Karpas-422 (cell line): ENCODE data around the gene SLC9A5. TPM values are rescaled to one million over a fixed set of nuclear protein-coding genes. Genes with fewer than 3 reads are reported as not detected.
A peak's percentile ranks its signal among the peaks of the same experiment; 100 is the strongest.

ENCODE experiments used
- DNase-seq: peaks from one replicate; pipeline ENCODE4 v3.0.0-alpha.2; 2015
- H2AFZ ChIP-seq: fragments of 200-600 bp; sonication (generic); 2 replicates; pipeline ENCODE4 v1.6.1; 2014; ENCODE audit warnings: antibody characterized with exemption, low read length, mixed read lengths
- H3K27ac ChIP-seq: fragments of 200-600 bp; sonication (generic); 2 replicates; pipeline ENCODE4 v1.5.1; 2014; ENCODE audit warnings: mild to moderate bottlenecking, low read length, moderate library complexity
- H3K27me3 ChIP-seq: fragments of 200-600 bp; sonication (generic); 2 replicates; pipeline ENCODE4 v1.6.1; 2014; ENCODE audit warnings: low read length, mixed read lengths
- H3K36me3 ChIP-seq: fragments of 200-600 bp; sonication (generic); 2 replicates; pipeline ENCODE4 v1.6.1; 2014; ENCODE audit warnings: low read length, mixed read lengths; ENCODE audit not compliant: insufficient read depth
- H3K4me1 ChIP-seq: fragments of 200-600 bp; sonication (generic); 2 replicates; pipeline ENCODE4 v1.6.1; 2014; ENCODE audit warnings: mild to moderate bottlenecking, low read length, mixed read lengths
- H3K4me2 ChIP-seq: fragments of 200-600 bp; sonication (generic); 2 replicates; pipeline ENCODE4 v1.6.1; 2014; ENCODE audit warnings: low read length, low read depth, mild to moderate bottlenecking; ENCODE audit not compliant: poor library complexity, severe bottlenecking
- H3K4me3 ChIP-seq: fragments of 200-600 bp; sonication (generic); 2 replicates; pipeline ENCODE4 v1.5.1; 2014; ENCODE audit warnings: mild to moderate bottlenecking, antibody characterized with exemption, low read length, mixed read lengths
- H3K79me2 ChIP-seq: fragments of 200-600 bp; sonication (generic); 2 replicates; pipeline ENCODE4 v1.6.1; 2014; ENCODE audit warnings: mild to moderate bottlenecking, low read length, mixed read lengths
- H3K9ac ChIP-seq: fragments of 200-600 bp; sonication (generic); 2 replicates; pipeline ENCODE4 v1.6.0; 2014; ENCODE audit warnings: low read length
- H3K9me2 ChIP-seq: fragments of 200-600 bp; sonication (generic), shearing (Covaris generic); replicated peaks from 2 replicates; pipeline ENCODE4 v1.6.0; 2014; ENCODE audit warnings: mild to moderate bottlenecking, low read length, moderate library complexity; ENCODE audit not compliant: insufficient read depth
- H3K9me3 ChIP-seq: fragments of 300-700, 200-600 bp; sonication (generic); 2 replicates; pipeline ENCODE4 v1.6.1; 2014; ENCODE audit warnings: low read length, mixed read lengths
- H4K20me1 ChIP-seq: fragments of 200-600 bp; sonication (generic); 2 replicates; pipeline ENCODE4 v1.6.1; 2014; ENCODE audit warnings: mild to moderate bottlenecking, antibody characterized with exemption, low read length, low read depth; ENCODE audit not compliant: insufficient read depth
- total RNA-seq: library from RNA; depleted of rRNA; stranded (reverse); fragments of >200 nt; shearing (Covaris generic); gene quantifications from 2 replicates; pipeline ENCODE4 v1.2.3, GENCODE V29; 2014; ENCODE audit warnings: low replicate concordance

Gene SLC9A5
- total RNA-seq, 1 experiment from 2014 or later = 4.9 TPM

- peaks cover 30% of the 10 kb centered on the region for H3K79me2 ChIP-seq
- peak overlapping the region; percentile 95 for H3K4me2 ChIP-seq
- H2AFZ ChIP-seq = peak overlapping the region; percentile 47; the same call in 1 of the 2 replicates
- H3K4me1 ChIP-seq = peaks cover 66% of the 10 kb centered on the region
- peak; percentile 89 for DNase-seq
- peak overlapping the region; percentile 79 for H3K9ac ChIP-seq
- no peaks in the 10 kb centered on the region for H3K9me3 ChIP-seq
- H3K9me2 ChIP-seq = no peaks in the 10 kb centered on the region
- no peaks in the 10 kb centered on the region for H3K36me3 ChIP-seq
- H4K20me1 ChIP-seq = peaks cover 11% of the 10 kb centered on the region; the same call in 1 of the 2 replicates
- peak overlapping the region; percentile 88 for H3K4me3 ChIP-seq
- no peaks in the 10 kb centered on the region for H3K27me3 ChIP-seq
- peak overlapping the region; percentile 83 for H3K27ac ChIP-seq
Observed at GRCh38 chr16:67246081-67246755, 2.6 kb upstream of the SLC9A5 start.

- Histone ChIP-seq H3K27me3 (no peaks in the 10 kb centered on the region), H3K79me2 (peaks cover 27% of the 10 kb centered on the region), H4K20me1 (peaks cover 11% of the 10 kb centered on the region; the same call in 1 of the 2 replicates), H3K27ac (peak overlapping the region; percentile 83; the same call in 1 of the 2 replicates), H2AFZ (peak overlapping the region; percentile 47; the same call in 1 of the 2 replicates), H3K9me3 (no peaks in the 10 kb centered on the region), H3K4me1 (peaks cover 61% of the 10 kb centered on the region), H3K9ac (peak overlapping the region; percentile 79), H3K4me2 (peak overlapping the region; percentile 95), H3K36me3 (no peaks in the 10 kb centered on the region), H3K9me2 (no peaks in the 10 kb centered on the region), H3K4me3 (peak overlapping the region; percentile 88)
- DNase-seq = no peak
Observed at GRCh38 chr16:67246756-67247191, 2.0 kb upstream of the SLC9A5 start.

- Histone ChIP-seq H3K4me2 (peak within 1 kb of the TSS; percentile 95), H3K27ac (peak within 1 kb of the TSS; percentile 83), H3K9me2 (no peaks in the 10 kb centered on the region), H2AFZ (peak within 1 kb of the TSS; percentile 93), H4K20me1 (peaks cover 11% of the 10 kb centered on the region; the same call in 1 of the 2 replicates), H3K4me1 (peaks cover 60% of the 10 kb centered on the region), H3K4me3 (peak within 1 kb of the TSS; percentile 88), H3K79me2 (peaks cover 22% of the 10 kb centered on the region), H3K9ac (peak within 1 kb of the TSS; percentile 90), H3K36me3 (no peaks in the 10 kb centered on the region), H3K27me3 (no peaks in the 10 kb centered on the region), H3K9me3 (no peaks in the 10 kb centered on the region)
- DNase-seq = peak; percentile 98
Observed at GRCh38 chr16:67247192-67248072, 1.3 kb upstream of the SLC9A5 start, which contains the start of gene FHOD1. TSS of gene FHOD1 (minus strand) at chr16:67247481. CDS start at chr16:67247410, 71 bp downstream.

- Histone ChIP-seq H3K4me2 (peak overlapping the region; percentile 95), H2AFZ (0 out of 2 replicates have a peak overlapping the region, but pooled peaks have one; percentile 93), H3K27me3 (no peaks in the 10 kb centered on the region), H3K27ac (peak overlapping the region; percentile 61), H3K79me2 (peaks cover 20% of the 10 kb centered on the region), H3K4me1 (peaks cover 60% of the 10 kb centered on the region), H3K9me2 (no peaks in the 10 kb centered on the region), H3K36me3 (no peaks in the 10 kb centered on the region), H3K9ac (peak overlapping the region; percentile 90), H3K9me3 (no peaks in the 10 kb centered on the region), H3K4me3 (peak overlapping the region; percentile 88), H4K20me1 (peaks cover 11% of the 10 kb centered on the region; the same call in 1 of the 2 replicates)
- no peak for DNase-seq
Observed at GRCh38 chr16:67248073-67248400, 742 bp upstream of the SLC9A5 start.

GRCh38 chr16:67249178-67250044 lies 632 bp downstream of the SLC9A5 start:
- Histone ChIP-seq H3K9ac (peak overlapping the region; percentile 90), H4K20me1 (0 out of 2 replicates have a peak, but pooled peaks cover 5% of the 10 kb centered on the region), H3K27ac (peak overlapping the region; percentile 61), H2AFZ (peak overlapping the region; percentile 93; the same call in 1 of the 2 replicates), H3K9me2 (no peaks in the 10 kb centered on the region), H3K4me3 (peak overlapping the region; percentile 88), H3K9me3 (no peaks in the 10 kb centered on the region), H3K79me2 (peaks cover 13% of the 10 kb centered on the region; the same call in 1 of the 2 replicates), H3K4me1 (peaks cover 49% of the 10 kb centered on the region), H3K36me3 (no peaks in the 10 kb centered on the region), H3K4me2 (peak overlapping the region; percentile 95), H3K27me3 (no peaks in the 10 kb centered on the region)
- DNase-seq = peak; percentile 81

GRCh38 chr16:67250045-67250327 lies 1.2 kb downstream of the SLC9A5 start:
- H3K27ac ChIP-seq = peak overlapping the region; percentile 61
- H3K4me2 ChIP-seq = peak overlapping the region; percentile 95
- peak overlapping the region; percentile 88 for H3K4me3 ChIP-seq
- H2AFZ ChIP-seq = no peak overlapping the region
- 0 out of 2 replicates have a peak, but pooled peaks cover 2% of the 10 kb centered on the region for H4K20me1 ChIP-seq
- H3K79me2 ChIP-seq = peaks cover 11% of the 10 kb centered on the region; the same call in 1 of the 2 replicates
- H3K27me3 ChIP-seq = no peaks in the 10 kb centered on the region
- peak overlapping the region; percentile 90 for H3K9ac ChIP-seq
- no peaks in the 10 kb centered on the region for H3K9me2 ChIP-seq
- H3K36me3 ChIP-seq = no peaks in the 10 kb centered on the region
- no peak for DNase-seq
- H3K9me3 ChIP-seq = no peaks in the 10 kb centered on the region
- H3K4me1 ChIP-seq = peaks cover 43% of the 10 kb centered on the region

- Histone ChIP-seq H3K79me2 (no peaks in the 10 kb centered on the region), H3K4me2 (no peak overlapping the region), H3K9me3 (no peaks in the 10 kb centered on the region), H3K36me3 (no peaks in the 10 kb centered on the region), H3K27me3 (no peaks in the 10 kb centered on the region), H3K27ac (no peak overlapping the region), H3K4me3 (no peak overlapping the region), H3K4me1 (peaks cover 29% of the 10 kb centered on the region), H4K20me1 (no peaks in the 10 kb centered on the region), H3K9ac (no peak overlapping the region), H2AFZ (no peak overlapping the region), H3K9me2 (no peaks in the 10 kb centered on the region)
- DNase-seq = peak; percentile 38
Observed at GRCh38 chr16:67252609-67253497, 4.1 kb downstream of the SLC9A5 start.
